ENCODE results near the gene ARHGAP18. TPM values are rescaled to one million over a fixed set of nuclear protein-coding genes. Genes with fewer than 3 reads are reported as not detected.

Gene ARHGAP18
- total RNA-seq, 4 donors from 2014 or later: 29.1 to 47.2 (median 38.5) TPM

GRCh38 chr6:129635396-129636130 is 74.4 kb downstream of the ARHGAP18 start:
- DNase-seq (ENCODE audit: low spot score) (no peak), ATAC-seq (ENCODE audit: low FRiP score) (peak; percentile 27)
- TF ChIP-seq CTCF (IDR thresholded peaks at IDR 0.05): no peak

- ATAC-seq (ENCODE audit: low FRiP score) (no peak), DNase-seq (ENCODE audit: low spot score) (no peak)
- no peak for TF ChIP-seq CTCF (IDR thresholded peaks at IDR 0.05)
These were observed 75.4 kb downstream of the ARHGAP18 start for GRCh38 chr6:129634411-129635230.

- ATAC-seq (ENCODE audit: low FRiP score) (no peak), DNase-seq (ENCODE audit: low spot score) (no peak)
- TF ChIP-seq CTCF (IDR thresholded peaks at IDR 0.05): no peak
These were observed 76.4 kb downstream of the ARHGAP18 start for GRCh38 chr6:129633529-129633928.

GRCh38 chr6:129632172-129632613 is 77.8 kb downstream of the ARHGAP18 start:
- ATAC-seq (ENCODE audit: low FRiP score): no peak
- DNase-seq (ENCODE audit: low spot score): no peak
- TF ChIP-seq CTCF (IDR thresholded peaks at IDR 0.05): no peak

GRCh38 chr6:129631070-129631469 is 78.9 kb downstream of the ARHGAP18 start:
- TF ChIP-seq CTCF (IDR thresholded peaks at IDR 0.05): no peak
- no peak for DNase-seq (ENCODE audit: low spot score)
- no peak for ATAC-seq (ENCODE audit: low FRiP score)

GRCh38 chr6:129630596-129630995 is 79.4 kb downstream of the ARHGAP18 start:
- TF ChIP-seq CTCF (IDR thresholded peaks at IDR 0.05): no peak
- peak; percentile 27 for ATAC-seq (ENCODE audit: low FRiP score)

More at GRCh38 chr6:129630596-129630995, 79.4 kb downstream of the ARHGAP18 start:
- no peak for DNase-seq (ENCODE audit: low spot score)
